ENCODE data around the gene HS6ST1.

Gene HS6ST1

GRCh38 chr2:128299628-128300027 is 19.0 kb downstream of the HS6ST1 start:
- Histone ChIP-seq H3K27me3 (ENCODE audit: control insufficient read depth in 1 of 2, insufficient read depth in 2 of 2, low read length in 2 of 2) (no peaks in the 10 kb centered on the region), H3K36me3 (ENCODE audit: control insufficient read depth in 1 of 2, insufficient read depth in 2 of 2, low read length in 2 of 2) (no peaks in the 10 kb centered on the region), H3K4me3 (ENCODE audit: low read depth in 1 of 2, low read length in 2 of 2) (no peak overlapping the region), H3K27ac (ENCODE audit: low read depth, low read length) (no peak overlapping the region), H3K4me1 (ENCODE audit: control insufficient read depth in 1 of 2, insufficient read depth in 2 of 2, low read length in 2 of 2) (peaks cover 17 to 42% of the 10 kb centered on the region in 2 donors), H3K9me3 (ENCODE audit: control insufficient read depth in 1 of 2, low read length in 2 of 2) (no peaks in the 10 kb centered on the region), H3K9ac (ENCODE audit: low read depth in 1 of 2, low read length in 2 of 2) (no peak overlapping the region)

DNA sequence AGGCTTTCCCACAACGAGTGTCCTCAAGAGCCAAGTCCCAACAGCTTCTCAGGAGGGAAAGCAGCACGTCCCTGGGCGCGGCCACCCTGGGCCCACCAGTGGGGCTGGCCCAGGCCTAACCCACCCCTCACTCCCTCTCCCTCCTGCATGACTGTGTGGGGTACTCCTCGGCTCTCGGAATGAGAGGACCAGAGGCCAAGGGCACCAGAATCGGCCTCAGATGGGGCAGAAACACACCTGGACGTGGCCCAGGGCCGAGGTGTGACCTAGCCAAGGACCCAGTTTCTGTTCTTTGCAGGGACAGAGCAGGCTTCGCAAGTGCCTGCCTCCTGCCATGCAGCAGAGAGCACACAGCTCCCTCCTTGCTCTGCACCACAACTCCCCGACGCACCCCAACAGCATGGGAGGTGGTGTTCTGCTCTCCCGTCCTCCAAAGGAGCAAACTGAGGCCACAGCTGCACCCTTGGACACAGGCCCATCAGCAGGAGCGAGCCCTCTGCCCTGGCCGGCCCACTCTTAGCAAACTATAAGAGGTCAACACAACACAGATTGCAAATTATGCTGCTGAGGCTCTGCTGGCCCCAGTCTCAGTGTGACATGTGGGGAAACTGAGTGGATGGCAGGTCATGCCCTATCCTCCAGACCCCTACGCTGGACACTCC is 19.7 kb downstream of the HS6ST1 start:
- Histone ChIP-seq H3K9ac (ENCODE audit: low read depth in 1 of 2, low read length in 2 of 2) (no peak overlapping the region), H3K4me3 (ENCODE audit: low read depth in 1 of 2, low read length in 2 of 2) (no peak overlapping the region), H3K27me3 (ENCODE audit: control insufficient read depth in 1 of 2, insufficient read depth in 2 of 2, low read length in 2 of 2) (no peaks in the 10 kb centered on the region), H3K36me3 (ENCODE audit: control insufficient read depth in 1 of 2, insufficient read depth in 2 of 2, low read length in 2 of 2) (no peaks in the 10 kb centered on the region), H3K27ac (ENCODE audit: low read depth, low read length) (no peak overlapping the region), H3K4me1 (ENCODE audit: control insufficient read depth in 1 of 2, insufficient read depth in 2 of 2, low read length in 2 of 2) (peaks cover 16 to 36% of the 10 kb centered on the region in 2 donors), H3K9me3 (ENCODE audit: control insufficient read depth in 1 of 2, low read length in 2 of 2) (no peaks in the 10 kb centered on the region)

- Histone ChIP-seq H3K4me1 (ENCODE audit: control insufficient read depth in 1 of 2, insufficient read depth in 2 of 2, low read length in 2 of 2) (peaks cover 15 to 32% of the 10 kb centered on the region in 2 donors), H3K27me3 (ENCODE audit: control insufficient read depth in 1 of 2, insufficient read depth in 2 of 2, low read length in 2 of 2) (no peaks in the 10 kb centered on the region), H3K4me3 (ENCODE audit: low read depth in 1 of 2, low read length in 2 of 2) (no peak overlapping the region), H3K9ac (ENCODE audit: low read depth in 1 of 2, low read length in 2 of 2) (no peak overlapping the region), H3K9me3 (ENCODE audit: control insufficient read depth in 1 of 2, low read length in 2 of 2) (no peaks in the 10 kb centered on the region), H3K27ac (ENCODE audit: low read depth, low read length) (no peak overlapping the region), H3K36me3 (ENCODE audit: control insufficient read depth in 1 of 2, insufficient read depth in 2 of 2, low read length in 2 of 2) (no peaks in the 10 kb centered on the region)
Measured at GRCh38 chr2:128298286-128298685, 20.4 kb downstream of the HS6ST1 start.

DNA sequence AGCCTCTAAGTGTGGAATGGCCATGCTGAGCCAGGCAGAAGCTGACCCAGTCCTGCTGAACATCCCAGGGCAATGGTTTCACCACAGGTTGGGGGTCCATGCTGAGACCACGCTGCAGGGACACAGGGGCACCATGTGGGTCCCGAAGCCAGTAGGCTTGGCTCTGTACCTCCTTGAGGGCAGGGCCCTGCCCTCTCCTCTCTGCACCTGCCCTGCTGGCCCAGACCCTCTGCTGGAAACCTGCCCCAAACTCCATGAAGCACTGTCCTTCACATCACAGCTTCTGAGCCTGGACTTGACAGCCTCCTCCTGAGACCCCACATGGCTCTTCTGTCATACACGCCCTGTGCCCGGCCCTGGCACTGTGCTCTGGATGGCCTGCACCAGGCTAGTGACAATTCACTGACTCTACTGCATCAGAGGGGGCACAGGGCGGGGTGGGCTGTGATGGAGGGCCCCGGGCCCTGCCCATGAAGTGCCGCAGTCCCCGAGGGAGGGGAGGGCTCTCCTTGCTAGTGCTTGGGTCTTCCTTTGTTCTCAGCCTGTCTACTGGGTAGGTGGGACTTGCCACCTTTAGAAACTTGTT is 24.7 kb downstream of the HS6ST1 start:
- Histone ChIP-seq H3K4me1 (ENCODE audit: control insufficient read depth in 1 of 2, insufficient read depth in 2 of 2, low read length in 2 of 2) (peaks cover 0 to 8% of the 10 kb centered on the region in 2 donors), H3K9ac (ENCODE audit: low read depth in 1 of 2, low read length in 2 of 2) (no peak overlapping the region), H3K27me3 (ENCODE audit: control insufficient read depth in 1 of 2, insufficient read depth in 2 of 2, low read length in 2 of 2) (no peaks in the 10 kb centered on the region), H3K4me3 (ENCODE audit: low read depth in 1 of 2, low read length in 2 of 2) (no peak overlapping the region), H3K9me3 (ENCODE audit: control insufficient read depth in 1 of 2, low read length in 2 of 2) (no peaks in the 10 kb centered on the region), H3K27ac (ENCODE audit: low read depth, low read length) (no peak overlapping the region), H3K36me3 (ENCODE audit: control insufficient read depth in 1 of 2, insufficient read depth in 2 of 2, low read length in 2 of 2) (no peaks in the 10 kb centered on the region)

DNA sequence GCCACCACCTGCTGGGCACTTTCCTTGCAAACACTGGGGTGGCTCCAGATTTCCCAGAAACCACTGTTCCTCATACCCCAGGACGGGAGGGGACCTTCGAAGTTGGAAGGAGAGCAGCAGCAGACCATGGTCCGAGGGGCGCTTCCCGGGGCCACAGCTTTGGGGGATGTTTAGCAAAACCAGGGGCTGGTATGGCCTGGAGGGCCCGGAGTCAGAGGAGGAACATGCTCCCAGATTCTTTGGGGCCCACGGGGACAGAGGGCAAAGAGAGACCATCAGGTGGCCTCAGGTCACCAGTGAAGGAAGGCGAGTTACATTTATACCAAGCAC is 25.3 kb downstream of the HS6ST1 start:
- Histone ChIP-seq H3K4me1 (ENCODE audit: control insufficient read depth in 1 of 2, insufficient read depth in 2 of 2, low read length in 2 of 2) (peaks cover 0 to 11% of the 10 kb centered on the region in 2 donors), H3K36me3 (ENCODE audit: control insufficient read depth in 1 of 2, insufficient read depth in 2 of 2, low read length in 2 of 2) (no peaks in the 10 kb centered on the region), H3K27ac (ENCODE audit: low read depth, low read length) (no peak overlapping the region), H3K4me3 (ENCODE audit: low read depth in 1 of 2, low read length in 2 of 2) (no peak overlapping the region), H3K9ac (ENCODE audit: low read depth in 1 of 2, low read length in 2 of 2) (no peak overlapping the region), H3K27me3 (ENCODE audit: control insufficient read depth in 1 of 2, insufficient read depth in 2 of 2, low read length in 2 of 2) (no peaks in the 10 kb centered on the region), H3K9me3 (ENCODE audit: control insufficient read depth in 1 of 2, low read length in 2 of 2) (no peaks in the 10 kb centered on the region)

GRCh38 chr2:128292599-128293425 is 25.9 kb downstream of the HS6ST1 start:
- Histone ChIP-seq H3K9me3 (ENCODE audit: control insufficient read depth in 1 of 2, low read length in 2 of 2) (no peaks in the 10 kb centered on the region), H3K4me1 (ENCODE audit: control insufficient read depth in 1 of 2, insufficient read depth in 2 of 2, low read length in 2 of 2) (peaks cover 0 to 11% of the 10 kb centered on the region in 2 donors), H3K4me3 (ENCODE audit: low read depth in 1 of 2, low read length in 2 of 2) (no peak overlapping the region), H3K9ac (ENCODE audit: low read depth in 1 of 2, low read length in 2 of 2) (no peak overlapping the region), H3K27ac (ENCODE audit: low read depth, low read length) (no peak overlapping the region), H3K36me3 (ENCODE audit: control insufficient read depth in 1 of 2, insufficient read depth in 2 of 2, low read length in 2 of 2) (no peaks in the 10 kb centered on the region), H3K27me3 (ENCODE audit: control insufficient read depth in 1 of 2, insufficient read depth in 2 of 2, low read length in 2 of 2) (no peaks in the 10 kb centered on the region)

DNA sequence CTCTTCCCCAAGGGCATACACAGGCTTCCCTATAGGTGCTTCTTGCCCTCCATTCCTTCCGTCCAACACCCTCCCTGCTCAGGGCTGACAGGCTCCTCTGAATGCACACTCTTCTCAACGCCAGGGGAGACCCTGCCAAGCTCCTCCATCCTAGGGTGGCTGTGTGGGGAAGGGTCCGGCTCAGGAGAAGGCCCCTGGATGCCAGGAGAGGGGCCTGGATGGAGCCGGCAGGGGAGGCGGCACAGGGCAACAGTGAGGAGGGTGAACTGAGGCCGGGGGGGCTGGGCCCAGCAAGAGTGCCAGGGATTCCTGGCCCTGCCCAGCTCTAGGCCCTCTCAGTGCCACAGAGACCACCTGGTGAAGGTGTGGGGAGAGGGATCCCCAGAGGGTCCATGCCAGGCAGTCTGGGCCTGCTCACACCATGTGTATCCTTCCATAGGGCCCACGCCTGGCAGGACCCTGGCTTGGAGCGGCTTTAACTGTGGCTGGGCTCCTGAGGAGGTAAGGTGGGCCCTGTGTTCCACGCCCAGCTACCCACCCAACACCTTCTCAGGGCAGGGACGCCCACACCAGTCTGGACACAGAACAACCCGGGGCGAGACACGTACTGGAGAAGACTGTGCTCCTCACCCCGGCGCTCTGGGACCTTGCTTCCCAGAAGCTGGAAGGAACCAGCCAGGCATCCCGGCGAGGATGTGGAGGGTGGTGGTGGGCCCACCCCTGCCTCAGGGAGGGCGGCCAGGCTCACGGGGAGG is 26.6 kb downstream of the HS6ST1 start:
- no peak overlapping the region for H3K27ac ChIP-seq (ENCODE audit: low read depth, low read length)

GRCh38 chr2:128291161-128291843 is 27.4 kb downstream of the HS6ST1 start:
- H3K4me1 ChIP-seq (ENCODE audit: control insufficient read depth in 1 of 2, insufficient read depth in 2 of 2, low read length in 2 of 2): peaks cover 0 to 19% of the 10 kb centered on the region in 2 donors

More for the DNA sequence above, 26.6 kb downstream of the HS6ST1 start:
- H3K4me1 ChIP-seq (ENCODE audit: control insufficient read depth in 1 of 2, insufficient read depth in 2 of 2, low read length in 2 of 2): peaks cover 0 to 14% of the 10 kb centered on the region in 2 donors
- H3K4me3 ChIP-seq (ENCODE audit: low read depth in 1 of 2, low read length in 2 of 2): no peak overlapping the region
- H3K36me3 ChIP-seq (ENCODE audit: control insufficient read depth in 1 of 2, insufficient read depth in 2 of 2, low read length in 2 of 2): no peaks in the 10 kb centered on the region
- H3K27me3 ChIP-seq (ENCODE audit: control insufficient read depth in 1 of 2, insufficient read depth in 2 of 2, low read length in 2 of 2): no peaks in the 10 kb centered on the region
- no peak overlapping the region for H3K9ac ChIP-seq (ENCODE audit: low read depth in 1 of 2, low read length in 2 of 2)
- no peaks in the 10 kb centered on the region for H3K9me3 ChIP-seq (ENCODE audit: control insufficient read depth in 1 of 2, low read length in 2 of 2)

DNA sequence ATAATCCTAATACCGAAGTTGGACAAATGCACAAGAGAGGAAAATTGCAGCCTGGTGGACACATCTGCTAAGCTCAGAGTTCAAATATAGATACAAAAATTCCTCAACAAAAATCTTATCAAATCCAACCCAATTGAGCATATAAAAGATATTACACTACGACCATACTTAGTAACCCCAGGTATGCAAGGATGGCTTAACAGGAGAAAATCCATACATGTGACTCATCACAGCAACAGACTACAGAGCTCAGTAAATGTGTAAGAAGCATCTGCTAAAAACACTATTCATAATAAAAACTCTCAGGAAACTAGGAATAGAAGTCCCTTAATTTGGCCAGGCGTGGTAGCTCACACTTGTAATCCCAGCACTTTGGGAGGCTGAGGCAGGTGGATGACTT is 28.3 kb downstream of the HS6ST1 start:
- Histone ChIP-seq H3K4me1 (ENCODE audit: control insufficient read depth in 1 of 2, insufficient read depth in 2 of 2, low read length in 2 of 2) (peaks cover 0 to 27% of the 10 kb centered on the region in 2 donors), H3K27me3 (ENCODE audit: control insufficient read depth in 1 of 2, insufficient read depth in 2 of 2, low read length in 2 of 2) (no peaks in the 10 kb centered on the region), H3K27ac (ENCODE audit: low read depth, low read length) (no peak overlapping the region), H3K4me3 (ENCODE audit: low read depth in 1 of 2, low read length in 2 of 2) (no peak overlapping the region), H3K9me3 (ENCODE audit: control insufficient read depth in 1 of 2, low read length in 2 of 2) (no peaks in the 10 kb centered on the region), H3K36me3 (ENCODE audit: control insufficient read depth in 1 of 2, insufficient read depth in 2 of 2, low read length in 2 of 2) (peaks cover 0 to 4% of the 10 kb centered on the region in 2 donors), H3K9ac (ENCODE audit: low read depth in 1 of 2, low read length in 2 of 2) (no peak overlapping the region)

More at GRCh38 chr2:128291161-128291843, 27.4 kb downstream of the HS6ST1 start:
- H3K27me3 ChIP-seq (ENCODE audit: control insufficient read depth in 1 of 2, insufficient read depth in 2 of 2, low read length in 2 of 2): no peaks in the 10 kb centered on the region
- no peaks in the 10 kb centered on the region for H3K9me3 ChIP-seq (ENCODE audit: control insufficient read depth in 1 of 2, low read length in 2 of 2)
- H3K9ac ChIP-seq (ENCODE audit: low read depth in 1 of 2, low read length in 2 of 2): no peak overlapping the region
- H3K4me3 ChIP-seq (ENCODE audit: low read depth in 1 of 2, low read length in 2 of 2): no peak overlapping the region
- H3K27ac ChIP-seq (ENCODE audit: low read depth, low read length): no peak overlapping the region
- H3K36me3 ChIP-seq (ENCODE audit: control insufficient read depth in 1 of 2, insufficient read depth in 2 of 2, low read length in 2 of 2): no peaks in the 10 kb centered on the region

Measured in duodenal mucosa (tissue), 2 donors.